Spleen (tissue), 11 donors: ENCODE measurements around the gene SHISA9. TPM values are rescaled to one million over a fixed set of nuclear protein-coding genes. Genes with fewer than 3 reads are reported as not detected.

Source experiments
- DNase-seq: peaks from one replicate; pipeline ENCODE4 v3.0.0-alpha.2; 2020
- H3K27ac ChIP-seq, 8 donors: fragments of 200-600 bp; sonication (generic) in 7 of 8; 1 replicate in 4 of 8; 2 replicates in 4 of 8; pipeline versions ENCODE4 v1.5.0 to v1.8.0; 2016 to 2021; ENCODE audit warnings: inconsistent platforms in 4 of 8, mild to moderate bottlenecking in 4 of 8, moderate library complexity in 1 of 8
- H3K27me3 ChIP-seq, 7 donors: fragments of 200-600 bp; sonication (generic) in 6 of 7; replicated peaks in 1 of 7; 1 replicate in 4 of 7; 2 replicates in 3 of 7; pipeline versions ENCODE4 v1.5.0 to v1.8.0; 2016 to 2021; ENCODE audit warnings: inconsistent platforms in 3 of 7, mild to moderate bottlenecking in 1 of 7
- H3K36me3 ChIP-seq, 6 donors: fragments of 200-600 bp; sonication (generic) in 5 of 6; 1 replicate in 4 of 6; 2 replicates in 2 of 6; pipeline versions ENCODE4 v1.5.0 to v1.8.0; 2016 to 2021; ENCODE audit warnings: inconsistent platforms in 2 of 6
- H3K4me1 ChIP-seq, 6 donors: fragments of 200-600 bp; sonication (generic) in 5 of 6; 1 replicate in 3 of 6; 2 replicates in 3 of 6; pipeline versions ENCODE4 v1.5.0 to v1.8.0; 2016 to 2021; ENCODE audit warnings: inconsistent platforms in 3 of 6
- H3K4me3 ChIP-seq, 8 donors: fragments of 200-600 bp; sonication (generic) in 7 of 8; 1 replicate in 4 of 8; 2 replicates in 4 of 8; pipeline versions ENCODE4 v1.5.0 to v1.8.0; 2016 to 2021; ENCODE audit warnings: inconsistent platforms in 4 of 8, mild to moderate bottlenecking in 4 of 8, moderate library complexity in 2 of 8
- H3K9me3 ChIP-seq, 8 donors: fragments of 200-600 bp; sonication (generic) in 7 of 8; 1 replicate in 4 of 8; 2 replicates in 4 of 8; pipeline versions ENCODE4 v1.5.0 to v1.8.0; 2016 to 2021; ENCODE audit warnings: inconsistent platforms in 4 of 8
- CTCF ChIP-seq, 11 experiments: fragments of 200-600 bp in 7 of 11; fragments of 450-650 bp in 4 of 11; sonication (generic) in 4 of 11; IDR thresholded peaks in 8 of 11; conservative IDR thresholded peaks in 3 of 11; 1 replicate in 7 of 11; 2 replicates in 4 of 11; pipeline versions ENCODE4 v1.4.0 to v1.8.0; 2016 to 2021; ENCODE audit warnings: antibody characterized with exemption in 11 of 11, inconsistent platforms in 4 of 11, mild to moderate bottlenecking in 1 of 11
- POLR2A ChIP-seq, 3 donors: fragments of 450-650 bp; IDR thresholded peaks; one replicate each; pipeline ENCODE4 v1.5.1; 2017; ENCODE audit warnings: antibody characterized with exemption in 3 of 3, mild to moderate bottlenecking in 1 of 3
- POLR2AphosphoS5 ChIP-seq, 3 donors: sonication (generic); formaldehyde crosslinking; IDR thresholded peaks; one replicate each; pipeline ENCODE4 v1.5.1; 2017; ENCODE audit warnings: antibody characterized with exemption in 3 of 3
- WGBS, 5 donors: extraction: QIAGEN DNeasy Blood & Tissue Kit in 3 of 5; methylation state at CpG; one replicate each; pipeline versions ENCODE4 v1.1.5 to v1.1.7; 2013 to 2018; 5-methylcytosine and 5-hydroxymethylcytosine counted together
- intact Hi-C: fragments of 100-400 bp; cut with DNase I; formaldehyde crosslinking; loops from one replicate; pipeline ENCODE4 v1.15.0; 2023; ENCODE audit warnings: low total_unique reads
- polyA plus RNA-seq, 3 donors: library from polyadenylated mRNA; stranded (reverse); fragments of 200-250 nt; gene quantifications; one replicate each; pipeline ENCODE4 v1.2.1, GENCODE V29; 2013
- total RNA-seq, 7 donors: library from RNA; depleted of rRNA in 3 of 7; stranded (reverse); fragments of >200 nt in 3 of 7; fragmentation: NEBNext Ultra II Directional in 4 of 7; extraction: Animal tissue kit (Norgen Biotek cat#: 25700) in 4 of 7; gene quantifications; one replicate each; pipeline versions ENCODE4 v1.1.0 to v1.2.1, GENCODE V29; 2016 to 2021
- donor health status: healthy with polysubstance abuse.
- donor health status: DM: no; HTN: no; CAD: no; lungs with moderate emphysema.
- donor health status: DM: no; HTN: no; CAD: no.
- donor health status: Bipolar disorder and iron deficiency.
- donor health status: healthy.
- donor health status: DM: no; HTN: no; CAD: no.
- donor health status: DM: yes; HTN: yes; CAD: no.

The SHISA9 gene
- total and polyA plus RNA-seq, 10 donors = 0.02 to 0.17 (median 0.05) TPM; not detected in 4

DNA sequence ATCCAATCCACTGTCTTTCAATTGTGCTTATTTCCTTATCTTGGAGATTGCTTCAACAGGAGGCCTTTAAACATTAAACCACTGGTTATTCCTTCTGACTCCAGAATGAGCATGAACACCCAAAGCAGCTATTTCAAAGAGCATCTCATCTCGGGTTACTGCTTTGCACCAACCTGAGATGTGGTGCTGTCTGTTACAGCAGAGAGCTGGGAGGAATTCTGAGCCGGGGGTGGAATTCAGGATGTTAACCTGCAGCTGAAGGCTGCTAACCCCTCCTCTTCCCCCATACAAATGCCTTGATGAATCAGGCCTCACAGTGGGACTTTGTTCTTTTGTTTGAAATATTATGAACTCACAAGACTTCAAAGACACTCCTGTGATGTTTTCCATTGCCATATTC is 113.1 kb downstream of the SHISA9 start:
- H3K36me3 ChIP-seq = no peaks in the 10 kb centered on the region
- H3K4me3 ChIP-seq = no peak overlapping the region
- H3K9me3 ChIP-seq = peaks cover 0 to 4% (median 0%) of the 10 kb centered on the region in 8 donors
- no peaks in the 10 kb centered on the region for H3K4me1 ChIP-seq
- intact Hi-C loops = no loop called here
- TF ChIP-seq CTCF (IDR thresholded peaks at IDR 0.05 in 8 of 11, conservative IDR thresholded peaks at IDR 0.05 in 3 of 11) (no peak), POLR2AphosphoS5 (IDR thresholded peaks at IDR 0.05) (no peak), POLR2A (IDR thresholded peaks at IDR 0.05) (no peak)
- H3K27me3 ChIP-seq = peaks cover 0 to 10% (median 0%) of the 10 kb centered on the region in 7 donors
- 3 to 15% (median 11%) methylated on average over 2 of the region's 2 CpGs for WGBS, 5 donors
- H3K27ac ChIP-seq = no peak overlapping the region
- DNase-seq = no peak

- H3K4me3 ChIP-seq = no peak overlapping the region
- peaks cover 0 to 7% (median 0%) of the 10 kb centered on the region in 8 donors for H3K9me3 ChIP-seq
- H3K27ac ChIP-seq = no peak overlapping the region
- 61 to 70% (median 67%) methylated on average over 5 of the region's 5 CpGs for WGBS, 5 donors
- no peak for DNase-seq
- H3K4me1 ChIP-seq = no peaks in the 10 kb centered on the region
- intact Hi-C loops = no loop called here
- H3K27me3 ChIP-seq = peaks cover 0 to 3% (median 0%) of the 10 kb centered on the region in 7 donors
- TF ChIP-seq POLR2A (IDR thresholded peaks at IDR 0.05) = no peak
- TF ChIP-seq POLR2AphosphoS5 (IDR thresholded peaks at IDR 0.05) = no peak
- TF ChIP-seq CTCF (IDR thresholded peaks at IDR 0.05 in 8 of 11, conservative IDR thresholded peaks at IDR 0.05 in 3 of 11) = no peak
- no peaks in the 10 kb centered on the region for H3K36me3 ChIP-seq
These were observed 116.6 kb downstream of the SHISA9 start for GRCh38 chr16:13018026-13018425.

DNA sequence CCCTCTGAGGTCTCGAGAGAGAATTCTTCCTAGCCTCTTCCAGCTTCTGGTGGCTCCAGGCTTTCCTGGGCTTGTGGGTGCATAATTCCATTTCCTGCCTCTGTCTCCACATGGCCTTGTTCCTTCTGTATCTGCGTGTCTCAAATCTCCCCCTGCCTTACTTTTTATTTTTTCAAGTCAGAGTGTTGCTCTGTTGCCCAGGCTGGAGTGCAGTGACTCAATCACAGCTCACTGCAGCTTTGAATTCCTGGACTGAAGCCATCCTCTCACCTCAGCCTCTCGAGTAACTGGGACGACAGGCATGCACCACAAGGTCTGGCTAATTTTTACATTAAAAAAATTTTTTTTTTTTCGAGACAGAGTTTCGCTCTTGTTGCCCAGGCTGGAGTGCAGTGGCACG is 120.6 kb downstream of the SHISA9 start:
- no peak for DNase-seq
- 71 to 90% (median 82%) methylated on average over 7 of the region's 7 CpGs for WGBS, 5 donors
- TF ChIP-seq POLR2A (IDR thresholded peaks at IDR 0.05) (no peak), CTCF (IDR thresholded peaks at IDR 0.05 in 8 of 11, conservative IDR thresholded peaks at IDR 0.05 in 3 of 11) (no peak), POLR2AphosphoS5 (IDR thresholded peaks at IDR 0.05) (no peak)
- H3K9me3 ChIP-seq = peaks cover 0 to 24% (median 5%) of the 10 kb centered on the region in 8 donors
- H3K27me3 ChIP-seq = no peaks in the 10 kb centered on the region
- no peak overlapping the region for H3K27ac ChIP-seq
- no peaks in the 10 kb centered on the region for H3K36me3 ChIP-seq
- H3K4me3 ChIP-seq = no peak overlapping the region
- no peaks in the 10 kb centered on the region for H3K4me1 ChIP-seq
- intact Hi-C loops = no loop called here

DNA sequence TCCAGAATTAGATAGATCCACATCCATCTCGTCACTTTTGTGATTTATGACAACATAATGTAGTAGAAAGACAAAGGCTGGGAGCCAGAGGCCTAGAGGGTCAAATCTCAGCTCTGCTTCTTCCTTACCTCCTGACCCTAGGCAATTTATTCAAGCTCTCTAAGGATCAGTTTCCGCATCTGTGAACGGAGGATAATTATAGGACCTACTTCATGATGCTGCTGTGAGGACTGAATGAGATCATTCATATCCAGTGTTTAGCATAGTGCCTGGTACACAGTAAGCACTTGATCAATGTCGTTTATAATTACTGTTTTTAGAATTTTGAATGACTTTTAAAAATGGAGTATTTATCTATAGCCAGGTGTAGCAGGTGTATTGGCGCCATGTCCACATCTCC is 128.4 kb downstream of the SHISA9 start:
- no peak overlapping the region for H3K27ac ChIP-seq
- H3K36me3 ChIP-seq = no peaks in the 10 kb centered on the region
- TF ChIP-seq CTCF (IDR thresholded peaks at IDR 0.05 in 8 of 11, conservative IDR thresholded peaks at IDR 0.05 in 3 of 11) (no peak), POLR2AphosphoS5 (IDR thresholded peaks at IDR 0.05) (no peak), POLR2A (IDR thresholded peaks at IDR 0.05) (no peak)
- no peak overlapping the region for H3K4me3 ChIP-seq
- peaks cover 0 to 46% (median 17%) of the 10 kb centered on the region in 8 donors for H3K9me3 ChIP-seq
- H3K27me3 ChIP-seq = no peaks in the 10 kb centered on the region
- WGBS, 5 donors = 64 to 71% (median 66%) methylated on average over 5 of the region's 5 CpGs
- intact Hi-C loops = no loop called here
- no peaks in the 10 kb centered on the region for H3K4me1 ChIP-seq
- no peak for DNase-seq
